Adrenal gland (tissue), 12 donors: Measurements from ENCODE around the gene ROR1. TPM values are rescaled to one million over a fixed set of nuclear protein-coding genes. Genes with fewer than 3 reads are reported as not detected.

Experiments
- DNase-seq, 7 donors: peaks; one replicate each; pipeline ENCODE4 v3.0.0-alpha.2; 2019 to 2020
- H3K27ac ChIP-seq, 5 donors: fragments of 200-600 bp; sonication (generic) in 4 of 5; 1 replicate in 3 of 5; 2 replicates in 2 of 5; pipeline versions ENCODE4 v1.5.1 to v1.8.0; 2016 to 2020; ENCODE audit warnings: mild to moderate bottlenecking in 1 of 5
- H3K27me3 ChIP-seq: fragments of 200-600 bp; 2 replicates; pipeline ENCODE4 v1.8.0; 2021
- H3K36me3 ChIP-seq, 2 donors: fragments of 200-600 bp; replicated peaks in 1 of 2; 1 replicate in 1 of 2; 2 replicates in 1 of 2; pipeline versions ENCODE4 v1.5.1 to v1.8.0; 2018 to 2022
- H3K4me1 ChIP-seq, 2 donors: fragments of 200-600 bp; replicated peaks in 1 of 2; 1 replicate in 1 of 2; 2 replicates in 1 of 2; pipeline versions ENCODE4 v1.5.1 to v1.8.0; 2018 to 2021
- H3K4me3 ChIP-seq, 4 donors: fragments of 200-600 bp; sonication (generic) in 3 of 4; one replicate each; pipeline ENCODE4 v1.5.1; 2016 to 2018
- H3K9me3 ChIP-seq, 3 donors: fragments of 200-600 bp; sonication (generic) in 1 of 3; replicated peaks in 1 of 3; 1 replicate in 2 of 3; 2 replicates in 1 of 3; pipeline versions ENCODE4 v1.5.1 to v1.8.0; 2016 to 2021
- CTCF ChIP-seq, 6 experiments: fragments of 450-650 bp in 4 of 6; fragments of 200-600 bp in 2 of 6; sonication (generic) in 1 of 6; IDR thresholded peaks; 1 replicate in 5 of 6; 2 replicates in 1 of 6; pipeline versions ENCODE4 v1.5.1 to v1.8.0; 2016 to 2021; ENCODE audit warnings: antibody characterized with exemption in 6 of 6, mild to moderate bottlenecking in 2 of 6, moderate library complexity in 1 of 6
- POLR2A ChIP-seq, 2 donors: fragments of 450-650 bp; IDR thresholded peaks; one replicate each; pipeline ENCODE4 v1.6.1; 2017; ENCODE audit warnings: antibody characterized with exemption in 2 of 2, mild to moderate bottlenecking in 2 of 2, moderate library complexity in 1 of 2
- WGBS, 4 donors: extraction: QIAGEN DNeasy Blood & Tissue Kit in 2 of 4; methylation state at CpG; one replicate each; pipeline versions ENCODE4 v1.1.5 to v1.1.7; 2013 to 2017; 5-methylcytosine and 5-hydroxymethylcytosine counted together
- intact Hi-C, 2 donors: fragments of 100-400 bp; cut with DNase I; formaldehyde crosslinking; loops; one replicate each; pipeline versions ENCODE4 v1.14.1 to v1.15.0; 2022 to 2023
- polyA plus RNA-seq, 3 donors: library from polyadenylated mRNA; stranded (reverse); fragments of 200-250 nt in 2 of 3; fragments of 350-450 nt in 1 of 3; fragmentation: Illumina TruSeq in 1 of 3; extraction: RNeasy Lipid Tissue Mini Kit (QIAGEN cat#74804) in 1 of 3; gene quantifications; one replicate each; pipeline ENCODE4 v1.2.3, GENCODE V29; 2013 to 2014
- small RNA-seq, 2 donors: library from RNA; depleted of rRNA; stranded (forward); fragments of <200 nt; gene quantifications; one replicate each; pipeline ENCODE3, GENCODE V24; 2016
- total RNA-seq, 9 donors: library from RNA; depleted of rRNA in 4 of 9; stranded (reverse); fragments of >200 nt in 4 of 9; fragments of 120-200 nt in 1 of 9; fragmentation: NEBNext Ultra II Directional in 1 of 9; extraction: Animal tissue kit (Norgen Biotek cat#: 25700) in 1 of 9; gene quantifications; one replicate each; pipeline versions ENCODE4 v1.1.0 to v1.2.4, GENCODE V29; 2013 to 2023
- donor health status: healthy with polysubstance abuse.
- donor health status: Bipolar disorder and iron deficiency.
- donor health status: DM: yes; HTN: yes; CAD: no.
- donor health status: DM: no; HTN: no; CAD: no.
- donor health status: DM: no; HTN: no; CAD: no.
- donor health status: DM: yes; HTN: yes; CAD: no.

ROR1 gene
- total and polyA plus RNA-seq, 12 donors: 0.54 to 4.6 (median 2.6) TPM

GRCh38 chr1:64229307-64229706 is 455.5 kb downstream of the ROR1 start:
- no peak for TF ChIP-seq POLR2A (IDR thresholded peaks at IDR 0.05)
- TF ChIP-seq CTCF (IDR thresholded peaks at IDR 0.05): no peak
- 85 to 89% (median 87%) methylated on average over 3 of the region's 3 CpGs for WGBS, 4 donors
- DNase-seq: no peak
- H3K4me3 ChIP-seq: no peak overlapping the region
- H3K4me1 ChIP-seq: no peaks in the 10 kb centered on the region
- intact Hi-C loops: no loop called here
- no peaks in the 10 kb centered on the region for H3K9me3 ChIP-seq
- H3K27me3 ChIP-seq: no peaks in the 10 kb centered on the region
- H3K36me3 ChIP-seq: no peaks in the 10 kb centered on the region
- H3K27ac ChIP-seq: no peak overlapping the region

Small RNA genes lying within 50 kb of the gene (small RNA-seq; reads per million reads assigned to genes)
- gene RF00019 (0 reads per million in 2 donors), gene RNU6-809P (0 reads per million in 2 donors)

Other genes with a start within 250 kb of the ROR1 start
- gene PGM1, start 180.6 kb upstream of the ROR1 start, total RNA-seq: 100 to 1,000 TPM; 103 to 156 (median 126) TPM
- gene PGM1, start 180.6 kb upstream of the ROR1 start, polyA plus RNA-seq: 100 to 1,000 TPM in 1 of 3 donors, 10 to 100 TPM in 2; 11.9 to 109 (median 15.5) TPM